CD4-positive, alpha-beta T cell treated with Interleukin-6 at 100 ng/mL for 8 hours (primary cell): Measurements from ENCODE around the gene PTGES3.
A peak's percentile ranks its signal among the peaks of the same experiment; 100 is the strongest.
"Not testable (repeated sequence)": the region's sequence is repeated elsewhere in the genome, so short reads cannot be mapped to it uniquely, and the experiment has no call there.

ENCODE experiments used
- DNase-seq: peaks from one replicate; pipeline ENCODE4 v3.0.0-alpha.2; 2020; ENCODE audit warnings: mixed read lengths, low spot score

The PTGES3 gene

GRCh38 chr12:56688129-56688845, at the start of gene PTGES3:
PTGES3 (minus strand) TSS chr12:56688284; CDS start chr12:56687999, 285 bp downstream.
- DNase-seq = peak; percentile 98

- DNase-seq = no peak
Observed at GRCh38 chr12:56728139-56728861, 40.2 kb upstream of the PTGES3 start.

- DNase-seq = not testable (repeated sequence)
Observed at GRCh38 chr12:56726196-56726675, 38.2 kb upstream of the PTGES3 start.

- DNase-seq = no peak
Observed at GRCh38 chr12:56725723-56726102, 37.6 kb upstream of the PTGES3 start.

GRCh38 chr12:56724972-56725722, 37.1 kb upstream of the PTGES3 start, which contains the start of gene NACA:
NACA (minus strand) TSS chr12:56725299; CDS start chr12:56724521, 778 bp downstream.
- DNase-seq = peak; percentile 98

GRCh38 chr12:56724701-56724971, 36.6 kb upstream of the PTGES3 start:
- no peak for DNase-seq

GRCh38 chr12:56723889-56724700, 36.0 kb upstream of the PTGES3 start:
- DNase-seq = no peak

- no peak for DNase-seq
Observed at GRCh38 chr12:56723352-56723751, 35.3 kb upstream of the PTGES3 start.

GRCh38 chr12:56722832-56723231, 34.7 kb upstream of the PTGES3 start:
- no peak for DNase-seq

GRCh38 chr12:56721721-56722120, 33.6 kb upstream of the PTGES3 start:
- no peak for DNase-seq

- no peak for DNase-seq
Observed at GRCh38 chr12:56721216-56721615, 33.1 kb upstream of the PTGES3 start.

GRCh38 chr12:56720731-56721151, 32.7 kb upstream of the PTGES3 start:
- DNase-seq = no peak

- no peak for DNase-seq
Observed at GRCh38 chr12:56719056-56719455, 31.0 kb upstream of the PTGES3 start.

- no peak for DNase-seq
Observed at GRCh38 chr12:56718636-56719035, 30.6 kb upstream of the PTGES3 start.

- no peak for DNase-seq
Observed at GRCh38 chr12:56718149-56718548, 30.1 kb upstream of the PTGES3 start.

GRCh38 chr12:56716933-56717880, 29.1 kb upstream of the PTGES3 start:
- DNase-seq = no peak

GRCh38 chr12:56716458-56716857, 28.4 kb upstream of the PTGES3 start:
- DNase-seq = no peak

- DNase-seq = no peak
Observed at GRCh38 chr12:56715798-56716197, 27.7 kb upstream of the PTGES3 start.

- no peak for DNase-seq
Observed at GRCh38 chr12:56714431-56714929, 26.4 kb upstream of the PTGES3 start.

GRCh38 chr12:56713345-56713744, 25.3 kb upstream of the PTGES3 start:
- no peak for DNase-seq
